Panc1 (cell line): ENCODE data around the gene YAE1. TPM values are rescaled to one million over a fixed set of nuclear protein-coding genes. Genes with fewer than 3 reads are reported as not detected.

ENCODE experiments used
- ATAC-seq: fragments of 200-7000 bp; cut with Tn5 transposase; 2 replicates; pipeline ENCODE4 v1.9.1; 2020; ENCODE audit warnings: mild to moderate bottlenecking, moderate library complexity
- BruUV-seq: library from RNA; stranded (reverse); fragments of 400-500 nt; replicated peaks from 2 replicates; lab custom pipeline; 2021; lab: Mats Ljungman, UMichigan
- CTCF ChIA-PET: fragments of 300-600 bp; sonication (Branson Sonifier 250); formaldehyde crosslinking; loops from one replicate; lab custom pipeline; 2022; ENCODE audit warnings: antibody characterized with exemption; lab: Charles Lee
- POLR2A ChIA-PET: fragments of 300-600 bp; sonication (Branson Sonifier 250); formaldehyde crosslinking; loops from one replicate; lab custom pipeline; 2022; ENCODE audit warnings: antibody characterized with exemption; lab: Charles Lee
- DNase-seq: peaks from one replicate; pipeline ENCODE4 v3.0.0-alpha.2; 2010; ENCODE audit warnings: low read depth, low spot score
- H3K27ac ChIP-seq: 2 replicates; pipeline ENCODE4 v1.5.1; 2011; ENCODE audit warnings: mild to moderate bottlenecking, low read length, inconsistent platforms
- H3K27me3 ChIP-seq: fragments of 200-500 bp; sonication (Bioruptor generic); 2 replicates; pipeline ENCODE4 v1.6.0; 2014; ENCODE audit warnings: low read length, inconsistent platforms; ENCODE audit not compliant: control insufficient read depth, insufficient read depth
- H3K36me3 ChIP-seq: fragments of 200-500 bp; sonication (Bioruptor generic); 2 replicates; pipeline ENCODE4 v1.5.1; 2014; ENCODE audit warnings: inconsistent platforms, mild to moderate bottlenecking, low read length, moderate library complexity; ENCODE audit not compliant: control insufficient read depth, insufficient read depth
- H3K4me1 ChIP-seq: 2 replicates; pipeline ENCODE4 v1.5.1; 2011; ENCODE audit warnings: inconsistent platforms, mild to moderate bottlenecking, low read length, moderate library complexity; ENCODE audit not compliant: control insufficient read depth, insufficient read depth
- H3K4me3 ChIP-seq, 2 experiments: 2 replicates each; pipeline ENCODE4 v1.5.1; 2011 to 2012; ENCODE audit warnings: low read depth in 2 of 2, low read length in 2 of 2, mild to moderate bottlenecking in 2 of 2, inconsistent platforms in 1 of 2, moderate library complexity in 1 of 2
- H3K9me3 ChIP-seq: fragments of 200-500 bp; sonication (Bioruptor generic); 2 replicates; pipeline ENCODE4 v1.5.1; 2014; ENCODE audit warnings: low read depth, mild to moderate bottlenecking, inconsistent platforms, low read length, moderate library complexity; ENCODE audit not compliant: control insufficient read depth, insufficient read depth
- POLR2AphosphoS5 ChIP-seq: IDR thresholded peaks from 2 replicates; pipeline ENCODE4 v1.6.1; 2012; ENCODE audit warnings: mild to moderate bottlenecking, low read depth, low read length, moderate library complexity
- SIN3A ChIP-seq: IDR thresholded peaks from 2 replicates; pipeline ENCODE4 v1.6.1; 2012; ENCODE audit warnings: low read depth, mild to moderate bottlenecking, low read length, moderate library complexity, borderline replicate concordance; ENCODE audit not compliant: insufficient read depth
- TCF7L2 ChIP-seq: IDR thresholded peaks from 2 replicates; pipeline ENCODE4 v1.6.1; 2011; ENCODE audit warnings: mild to moderate bottlenecking, low read depth, low read length, inconsistent platforms
- in situ Hi-C: cut with HindIII; loops from 2 replicates; pipeline ENCODE4 v1.10.0; 2016; ENCODE audit warnings: low sequenced_read_pairs, low pct_unique_long_range_greater_than_20kb
- intact Hi-C: fragments of 100-400 bp; cut with micrococcal nuclease; formaldehyde crosslinking; loops from one replicate; pipeline ENCODE4 v1.10.0; 2022; ENCODE audit not compliant: unreplicated experiment
- total RNA-seq: library from RNA; stranded (reverse); gene quantifications from one replicate; pipeline ENCODE4 v1.2.1, GENCODE V29; 2021; ENCODE audit not compliant: unreplicated experiment
- TF ChIP-seq, protein P1 (sequence below), 2 experiments: IDR thresholded peaks; 2 replicates each; pipeline ENCODE4 v1.6.1; 2011 to 2012; ENCODE audit warnings: low read depth in 2 of 2, control low read depth in 1 of 2, low read length in 1 of 2, mild to moderate bottlenecking in 1 of 2, moderate library complexity in 1 of 2; ENCODE audit not compliant: insufficient read depth in 1 of 2
- TF ChIP-seq, protein P2 (sequence below): fragments of 450-650 bp; IDR thresholded peaks from 2 replicates; pipeline ENCODE4 v1.5.1; 2017; ENCODE audit warnings: mild to moderate bottlenecking

Gene YAE1
- total RNA-seq, 1 experiment from 2014 or later: 20.1 TPM

DNA sequence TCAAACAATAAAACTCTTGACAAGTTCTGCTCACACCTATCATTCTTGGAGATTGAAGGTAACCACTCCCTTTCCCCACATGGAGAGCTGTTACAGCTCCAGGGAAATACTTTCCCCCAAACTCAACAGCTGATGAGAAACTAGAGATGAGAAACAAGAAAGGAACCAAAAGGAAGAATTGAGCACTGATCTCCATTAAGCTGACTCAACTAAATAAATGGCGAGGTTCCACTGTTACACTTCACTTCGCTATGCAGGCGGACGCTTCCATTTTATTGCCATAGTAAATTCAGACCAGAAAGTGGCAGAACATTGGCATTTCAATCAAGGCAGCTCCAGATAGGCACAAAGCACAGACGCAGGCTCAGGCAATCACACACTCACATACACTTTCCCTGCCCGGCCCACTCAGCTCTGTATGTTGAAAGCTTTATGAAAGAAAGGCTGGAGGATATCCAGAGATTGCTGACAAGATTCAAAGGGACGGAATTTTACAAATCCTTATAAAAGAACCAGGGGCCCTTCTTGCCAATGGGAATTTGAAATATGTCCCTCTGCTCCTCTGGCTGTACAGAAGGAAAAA is 11.5 kb upstream of the YAE1 start:
- TF ChIP-seq SIN3A (no peak), POLR2AphosphoS5 (no peak), TCF7L2 (no peak)
- TF ChIP-seq, protein P1, sequence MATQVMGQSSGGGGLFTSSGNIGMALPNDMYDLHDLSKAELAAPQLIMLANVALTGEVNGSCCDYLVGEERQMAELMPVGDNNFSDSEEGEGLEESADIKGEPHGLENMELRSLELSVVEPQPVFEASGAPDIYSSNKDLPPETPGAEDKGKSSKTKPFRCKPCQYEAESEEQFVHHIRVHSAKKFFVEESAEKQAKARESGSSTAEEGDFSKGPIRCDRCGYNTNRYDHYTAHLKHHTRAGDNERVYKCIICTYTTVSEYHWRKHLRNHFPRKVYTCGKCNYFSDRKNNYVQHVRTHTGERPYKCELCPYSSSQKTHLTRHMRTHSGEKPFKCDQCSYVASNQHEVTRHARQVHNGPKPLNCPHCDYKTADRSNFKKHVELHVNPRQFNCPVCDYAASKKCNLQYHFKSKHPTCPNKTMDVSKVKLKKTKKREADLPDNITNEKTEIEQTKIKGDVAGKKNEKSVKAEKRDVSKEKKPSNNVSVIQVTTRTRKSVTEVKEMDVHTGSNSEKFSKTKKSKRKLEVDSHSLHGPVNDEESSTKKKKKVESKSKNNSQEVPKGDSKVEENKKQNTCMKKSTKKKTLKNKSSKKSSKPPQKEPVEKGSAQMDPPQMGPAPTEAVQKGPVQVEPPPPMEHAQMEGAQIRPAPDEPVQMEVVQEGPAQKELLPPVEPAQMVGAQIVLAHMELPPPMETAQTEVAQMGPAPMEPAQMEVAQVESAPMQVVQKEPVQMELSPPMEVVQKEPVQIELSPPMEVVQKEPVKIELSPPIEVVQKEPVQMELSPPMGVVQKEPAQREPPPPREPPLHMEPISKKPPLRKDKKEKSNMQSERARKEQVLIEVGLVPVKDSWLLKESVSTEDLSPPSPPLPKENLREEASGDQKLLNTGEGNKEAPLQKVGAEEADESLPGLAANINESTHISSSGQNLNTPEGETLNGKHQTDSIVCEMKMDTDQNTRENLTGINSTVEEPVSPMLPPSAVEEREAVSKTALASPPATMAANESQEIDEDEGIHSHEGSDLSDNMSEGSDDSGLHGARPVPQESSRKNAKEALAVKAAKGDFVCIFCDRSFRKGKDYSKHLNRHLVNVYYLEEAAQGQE (IDR thresholded peaks at IDR 0.05; ENCODE audit: insufficient read depth in 1 of 2, low read depth in 2 of 2, low read length in 1 of 2): no peak
- TF ChIP-seq, protein P2, sequence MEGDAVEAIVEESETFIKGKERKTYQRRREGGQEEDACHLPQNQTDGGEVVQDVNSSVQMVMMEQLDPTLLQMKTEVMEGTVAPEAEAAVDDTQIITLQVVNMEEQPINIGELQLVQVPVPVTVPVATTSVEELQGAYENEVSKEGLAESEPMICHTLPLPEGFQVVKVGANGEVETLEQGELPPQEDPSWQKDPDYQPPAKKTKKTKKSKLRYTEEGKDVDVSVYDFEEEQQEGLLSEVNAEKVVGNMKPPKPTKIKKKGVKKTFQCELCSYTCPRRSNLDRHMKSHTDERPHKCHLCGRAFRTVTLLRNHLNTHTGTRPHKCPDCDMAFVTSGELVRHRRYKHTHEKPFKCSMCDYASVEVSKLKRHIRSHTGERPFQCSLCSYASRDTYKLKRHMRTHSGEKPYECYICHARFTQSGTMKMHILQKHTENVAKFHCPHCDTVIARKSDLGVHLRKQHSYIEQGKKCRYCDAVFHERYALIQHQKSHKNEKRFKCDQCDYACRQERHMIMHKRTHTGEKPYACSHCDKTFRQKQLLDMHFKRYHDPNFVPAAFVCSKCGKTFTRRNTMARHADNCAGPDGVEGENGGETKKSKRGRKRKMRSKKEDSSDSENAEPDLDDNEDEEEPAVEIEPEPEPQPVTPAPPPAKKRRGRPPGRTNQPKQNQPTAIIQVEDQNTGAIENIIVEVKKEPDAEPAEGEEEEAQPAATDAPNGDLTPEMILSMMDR: no peak
- CTCF ChIA-PET: no interaction called here
- DNase-seq (no peak), ATAC-seq (no peak)
- H3K27ac ChIP-seq: no peak overlapping the region
- H3K4me3 ChIP-seq: no peak overlapping the region
- peaks cover 7% of the 10 kb centered on the region for H3K27me3 ChIP-seq
- H3K4me1 ChIP-seq: no peaks in the 10 kb centered on the region
- POLR2A ChIA-PET: no interaction called here
- in situ Hi-C loops (no loop called here), intact Hi-C loops (no loop called here)
- no peaks in the 10 kb centered on the region for H3K36me3 ChIP-seq
- no TSS peak for BruUV-seq
- no peaks in the 10 kb centered on the region for H3K9me3 ChIP-seq

DNA sequence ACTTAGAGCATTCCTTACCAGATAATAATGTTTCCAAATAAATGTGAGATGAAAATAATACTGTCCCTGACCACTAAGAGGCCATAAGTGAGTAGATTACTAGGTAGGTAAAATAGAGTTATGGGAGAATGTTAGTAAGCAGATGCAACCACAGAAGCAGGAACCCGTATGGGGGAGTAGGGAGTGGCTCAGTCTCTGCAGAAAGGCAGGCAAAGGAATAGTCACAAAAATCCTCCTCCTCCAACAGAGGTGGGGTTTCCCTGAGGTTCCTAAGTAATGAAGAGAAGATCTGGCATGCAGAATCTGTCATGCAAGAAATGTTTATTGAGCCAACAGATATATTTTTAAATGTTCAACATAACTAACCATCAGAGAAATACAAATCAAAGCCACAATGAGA is 9.0 kb upstream of the YAE1 start:
- ChIA-PET POLR2A (no interaction called here), CTCF (no interaction called here)
- no peak for ATAC-seq

More for the DNA sequence above, 9.0 kb upstream of the YAE1 start:
- TF ChIP-seq POLR2AphosphoS5: no peak
- no peak for TF ChIP-seq TCF7L2
- TF ChIP-seq, protein P1 (IDR thresholded peaks at IDR 0.05; ENCODE audit: insufficient read depth in 1 of 2, low read depth in 2 of 2, low read length in 1 of 2): no peak
- TF ChIP-seq, protein P2: no peak
- no peak for TF ChIP-seq SIN3A
- H3K4me1 ChIP-seq: no peaks in the 10 kb centered on the region
- H3K9me3 ChIP-seq: no peaks in the 10 kb centered on the region
- DNase-seq: no peak
- intact Hi-C loops (no loop called here), in situ Hi-C loops (no loop called here)
- no peaks in the 10 kb centered on the region for H3K36me3 ChIP-seq
- no TSS peak for BruUV-seq
- H3K4me3 ChIP-seq: no peak overlapping the region
- H3K27me3 ChIP-seq: peaks cover 10% of the 10 kb centered on the region
- H3K27ac ChIP-seq: no peak overlapping the region
